ENCODE measurements around the gene NMT2.

NMT2 gene

GRCh38 chr10:15141136-15142054 lies 27.1 kb downstream of the NMT2 start:
- DNase-seq (ENCODE audit: low spot score), result no peak

GRCh38 chr10:15140698-15141097 lies 27.8 kb downstream of the NMT2 start:
- no peak for DNase-seq (ENCODE audit: low spot score)

GRCh38 chr10:15137636-15138035 lies 30.9 kb downstream of the NMT2 start:
- DNase-seq (ENCODE audit: low spot score), result no peak

- no peak for DNase-seq (ENCODE audit: low spot score)
Measured at GRCh38 chr10:15137036-15137359, 31.5 kb downstream of the NMT2 start.

GRCh38 chr10:15136129-15137035 lies 32.1 kb downstream of the NMT2 start:
- no peak for DNase-seq (ENCODE audit: low spot score)

GRCh38 chr10:15131330-15131729 lies 37.2 kb downstream of the NMT2 start:
- DNase-seq (ENCODE audit: low spot score), result no peak

- DNase-seq (ENCODE audit: low spot score), result no peak
Measured at GRCh38 chr10:15124908-15125307, 43.6 kb downstream of the NMT2 start.

GRCh38 chr10:15124190-15124589 lies 44.3 kb downstream of the NMT2 start:
- no peak for DNase-seq (ENCODE audit: low spot score)

- peak; percentile 52 for DNase-seq (ENCODE audit: low spot score)
Measured at GRCh38 chr10:15123749-15124184, 44.7 kb downstream of the NMT2 start.

GRCh38 chr10:15122477-15123030 lies 45.9 kb downstream of the NMT2 start:
- no peak for DNase-seq (ENCODE audit: low spot score)

GRCh38 chr10:15121707-15122106 lies 46.8 kb downstream of the NMT2 start:
- DNase-seq (ENCODE audit: low spot score), result no peak

GRCh38 chr10:15120523-15120922 lies 48.0 kb downstream of the NMT2 start:
- no peak for DNase-seq (ENCODE audit: low spot score)

GRCh38 chr10:15118615-15119014 lies 49.9 kb downstream of the NMT2 start:
- DNase-seq (ENCODE audit: low spot score), result no peak

- no peak for DNase-seq (ENCODE audit: low spot score)
Measured at GRCh38 chr10:15116225-15116624, 52.3 kb downstream of the NMT2 start.

GRCh38 chr10:15113766-15114165 lies 54.7 kb downstream of the NMT2 start:
- DNase-seq (ENCODE audit: low spot score), result no peak

GRCh38 chr10:15112657-15113056 lies 55.8 kb downstream of the NMT2 start:
- DNase-seq (ENCODE audit: low spot score), result no peak

- DNase-seq (ENCODE audit: low spot score), result peak; percentile 50
Measured at GRCh38 chr10:15106352-15107013, 62.0 kb downstream of the NMT2 start.

- DNase-seq (ENCODE audit: low spot score), result no peak
Measured at GRCh38 chr10:15103513-15103912, 65.0 kb downstream of the NMT2 start.

GRCh38 chr10:15099886-15100285 lies 68.6 kb downstream of the NMT2 start:
- DNase-seq (ENCODE audit: low spot score), result no peak

- DNase-seq (ENCODE audit: low spot score), result peak; percentile 95
Measured at GRCh38 chr10:15097011-15097812, 71.3 kb downstream of the NMT2 start, which contains the start of gene RPP38. RPP38 (plus strand) TSS chr10:15097355; CDS start chr10:15103315, 5,960 bp downstream.

GRCh38 chr10:15096661-15097010 lies 71.9 kb downstream of the NMT2 start:
- no peak for DNase-seq (ENCODE audit: low spot score)
